Chondrocyte (in vitro differentiated cells): ENCODE results near the gene ABLIM2. TPM values are rescaled to one million over a fixed set of nuclear protein-coding genes. Genes with fewer than 3 reads are reported as not detected.

Experiments
- DNase-seq: peaks from one replicate; pipeline ENCODE4 v3.0.0; 2021; ENCODE audit warnings: mixed read lengths, low spot score
- H3K27ac Mint-ChIP-seq: one replicate; pipeline ENCODE4 v1.8.0; 2021; ENCODE audit warnings: mild to moderate bottlenecking, moderate library complexity, mixed read lengths; ENCODE audit not compliant: unreplicated experiment
- H3K27me3 Mint-ChIP-seq: 2 replicates; pipeline ENCODE4 v1.8.0; 2021; ENCODE audit warnings: low read depth, mixed read lengths
- H3K36me3 Mint-ChIP-seq: 2 replicates; pipeline ENCODE4 v1.8.0; 2021; ENCODE audit warnings: low read depth, mixed read lengths
- H3K4me1 Mint-ChIP-seq: 2 replicates; pipeline ENCODE4 v1.8.0; 2021; ENCODE audit warnings: low read depth, mild to moderate bottlenecking, mixed read lengths
- H3K4me3 Mint-ChIP-seq: one replicate; pipeline ENCODE4 v1.8.0; 2021; ENCODE audit warnings: mild to moderate bottlenecking, moderate library complexity, mixed read lengths; ENCODE audit not compliant: unreplicated experiment
- H3K9me3 Mint-ChIP-seq: 2 replicates; pipeline ENCODE4 v1.8.0; 2021; ENCODE audit warnings: low read depth, mixed read lengths
- total RNA-seq: library from RNA; stranded (reverse); gene quantifications from 3 replicates; pipeline ENCODE4 v1.2.1, GENCODE V29; 2021
- TF ChIP-seq, protein P1 (sequence below): fragments of 200-600 bp; sonication (generic); IDR thresholded peaks from 2 replicates; pipeline ENCODE4 v1.5.0; 2021; ENCODE audit warnings: antibody characterized with exemption, mild to moderate bottlenecking, moderate library complexity

Gene ABLIM2
- total RNA-seq, 1 donor from 2014 or later = 0.47 TPM

GRCh38 chr4:8039290-8039689, 119.3 kb downstream of the ABLIM2 start:
- Mint-ChIP-seq H3K9me3 (no peaks in the 10 kb centered on the region), H3K27me3 (peaks cover 54% of the 10 kb centered on the region), H3K4me3 (no peak overlapping the region), H3K27ac (no peak overlapping the region), H3K4me1 (peaks cover 11% of the 10 kb centered on the region), H3K36me3 (peaks cover 3% of the 10 kb centered on the region)
- DNase-seq = no peak
- TF ChIP-seq, protein P1, sequence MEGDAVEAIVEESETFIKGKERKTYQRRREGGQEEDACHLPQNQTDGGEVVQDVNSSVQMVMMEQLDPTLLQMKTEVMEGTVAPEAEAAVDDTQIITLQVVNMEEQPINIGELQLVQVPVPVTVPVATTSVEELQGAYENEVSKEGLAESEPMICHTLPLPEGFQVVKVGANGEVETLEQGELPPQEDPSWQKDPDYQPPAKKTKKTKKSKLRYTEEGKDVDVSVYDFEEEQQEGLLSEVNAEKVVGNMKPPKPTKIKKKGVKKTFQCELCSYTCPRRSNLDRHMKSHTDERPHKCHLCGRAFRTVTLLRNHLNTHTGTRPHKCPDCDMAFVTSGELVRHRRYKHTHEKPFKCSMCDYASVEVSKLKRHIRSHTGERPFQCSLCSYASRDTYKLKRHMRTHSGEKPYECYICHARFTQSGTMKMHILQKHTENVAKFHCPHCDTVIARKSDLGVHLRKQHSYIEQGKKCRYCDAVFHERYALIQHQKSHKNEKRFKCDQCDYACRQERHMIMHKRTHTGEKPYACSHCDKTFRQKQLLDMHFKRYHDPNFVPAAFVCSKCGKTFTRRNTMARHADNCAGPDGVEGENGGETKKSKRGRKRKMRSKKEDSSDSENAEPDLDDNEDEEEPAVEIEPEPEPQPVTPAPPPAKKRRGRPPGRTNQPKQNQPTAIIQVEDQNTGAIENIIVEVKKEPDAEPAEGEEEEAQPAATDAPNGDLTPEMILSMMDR = no peak

DNA sequence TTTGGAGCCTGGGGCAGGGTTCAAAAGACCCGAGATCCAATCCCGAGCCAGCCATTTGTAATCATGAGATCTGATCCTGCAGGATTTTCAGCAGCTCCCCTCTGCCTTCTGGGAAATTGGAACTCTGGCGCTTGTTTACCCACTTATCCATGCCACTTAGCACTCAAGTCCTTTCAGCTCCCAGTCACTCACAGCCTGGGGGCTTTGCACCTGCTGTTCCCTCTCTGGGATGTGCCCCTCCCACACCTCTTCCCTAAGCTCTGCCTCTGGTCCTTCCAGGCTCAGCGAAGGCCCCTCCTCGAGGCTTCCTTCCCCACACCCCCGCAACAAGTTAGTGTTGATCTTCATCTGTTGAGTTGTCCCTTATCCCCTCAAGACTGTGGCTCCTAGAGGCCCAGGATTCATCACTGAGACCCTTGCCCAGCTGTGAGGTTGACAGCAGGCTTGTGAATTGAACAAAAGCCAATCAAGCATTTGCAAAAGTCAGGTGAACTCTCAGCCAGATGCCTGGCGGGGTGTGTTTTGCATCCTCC, 119.8 kb downstream of the ABLIM2 start:
- no peak for DNase-seq
- Mint-ChIP-seq H3K27ac (no peak overlapping the region), H3K9me3 (no peaks in the 10 kb centered on the region), H3K27me3 (peaks cover 52% of the 10 kb centered on the region), H3K36me3 (peaks cover 3% of the 10 kb centered on the region), H3K4me3 (no peak overlapping the region), H3K4me1 (peaks cover 14% of the 10 kb centered on the region)
- TF ChIP-seq, protein P1 = no peak

GRCh38 chr4:8038083-8038482, 120.5 kb downstream of the ABLIM2 start:
- Mint-ChIP-seq H3K4me1 (peaks cover 15% of the 10 kb centered on the region), H3K4me3 (no peak overlapping the region), H3K27ac (no peak overlapping the region), H3K9me3 (no peaks in the 10 kb centered on the region), H3K36me3 (peaks cover 3% of the 10 kb centered on the region), H3K27me3 (peaks cover 51% of the 10 kb centered on the region)
- TF ChIP-seq, protein P1 = no peak
- DNase-seq = no peak

GRCh38 chr4:8037150-8037769, 121.4 kb downstream of the ABLIM2 start:
- DNase-seq = no peak
- peaks cover 53% of the 10 kb centered on the region for H3K27me3 Mint-ChIP-seq
- H3K36me3 Mint-ChIP-seq = peaks cover 3% of the 10 kb centered on the region
- no peak overlapping the region for H3K4me3 Mint-ChIP-seq
- TF ChIP-seq, protein P1 = no peak
- H3K27ac Mint-ChIP-seq = no peak overlapping the region
- no peaks in the 10 kb centered on the region for H3K9me3 Mint-ChIP-seq
- H3K4me1 Mint-ChIP-seq = peaks cover 15% of the 10 kb centered on the region

DNA sequence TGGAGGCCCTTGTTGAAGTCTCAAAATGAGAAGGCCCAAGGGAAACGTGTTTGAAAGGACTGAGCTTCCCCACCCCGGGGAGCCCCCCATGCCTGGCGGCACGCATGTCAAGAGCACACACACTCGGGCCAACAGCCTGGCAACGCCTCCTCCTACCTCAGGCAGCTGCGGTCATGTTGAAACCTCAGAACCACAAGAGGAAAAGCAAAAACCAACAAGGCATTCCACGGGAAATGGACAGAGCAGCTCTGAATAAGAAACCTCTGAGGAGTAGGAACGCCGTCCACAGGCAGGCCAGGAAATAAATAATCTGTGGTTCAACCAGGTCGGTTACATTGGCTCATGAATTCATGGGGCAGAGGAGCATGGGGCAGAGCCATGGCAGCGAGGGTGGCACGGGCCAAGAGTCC, 123.2 kb downstream of the ABLIM2 start:
- Mint-ChIP-seq H3K4me1 (peaks cover 15% of the 10 kb centered on the region), H3K27me3 (peaks cover 60% of the 10 kb centered on the region), H3K4me3 (no peak overlapping the region), H3K9me3 (no peaks in the 10 kb centered on the region), H3K27ac (peak overlapping the region; percentile 62), H3K36me3 (no peaks in the 10 kb centered on the region)
- peak; percentile 84 for DNase-seq
- TF ChIP-seq, protein P1 = no peak
